Neural cell (in vitro differentiated cells): Measurements from ENCODE around the gene SLC25A29. TPM values are rescaled to one million over a fixed set of nuclear protein-coding genes. Genes with fewer than 3 reads are reported as not detected.

ENCODE experiments used
- H2AFZ ChIP-seq: fragments of 200-600, 300-800 bp; sonication (generic), shearing (Covaris generic); 2 replicates; pipeline ENCODE4 v1.6.0; 2014; ENCODE audit warnings: low read depth, mild to moderate bottlenecking, antibody characterized with exemption, low read length, moderate library complexity
- H3F3A ChIP-seq: fragments of 200-600 bp; shearing (Covaris generic); 2 replicates; pipeline ENCODE4 v1.6.1; 2016; ENCODE audit warnings: mild to moderate bottlenecking, moderate library complexity, mixed read lengths, antibody characterized with exemption, low read length; ENCODE audit not compliant: insufficient read depth, poor library complexity, severe bottlenecking
- H3K27ac ChIP-seq: fragments of 200-600, 300-800 bp; sonication (generic), shearing (Covaris generic); 2 replicates; pipeline ENCODE4 v1.5.1; 2014; ENCODE audit warnings: mild to moderate bottlenecking, low read length, moderate library complexity
- H3K27me3 ChIP-seq: fragments of 300-800, 200-600 bp; sonication (generic), shearing (Covaris generic); 2 replicates; pipeline ENCODE4 v1.6.0; 2014; ENCODE audit warnings: mild to moderate bottlenecking, low read depth, low read length, moderate library complexity; ENCODE audit not compliant: insufficient read depth
- H3K36me3 ChIP-seq: fragments of 300-800, 200-600 bp; sonication (generic), shearing (Covaris generic); 2 replicates; pipeline ENCODE4 v1.5.1; 2014; ENCODE audit warnings: mild to moderate bottlenecking, antibody characterized with exemption, low read length, moderate library complexity; ENCODE audit not compliant: insufficient read depth
- H3K4me2 ChIP-seq: fragments of 300-800, 200-600 bp; sonication (generic), shearing (Covaris generic); 2 replicates; pipeline ENCODE4 v1.6.0; 2014; ENCODE audit warnings: mild to moderate bottlenecking, low read length
- H3K4me3 ChIP-seq: fragments of 300-800, 200-600 bp; sonication (generic), shearing (Covaris generic); 2 replicates; pipeline ENCODE4 v1.5.1; 2014; ENCODE audit warnings: mild to moderate bottlenecking, low read length, moderate library complexity
- H3K79me2 ChIP-seq: fragments of 200-600 bp; shearing (Covaris generic); replicated peaks from 2 replicates; pipeline ENCODE4 v1.6.0; 2014; ENCODE audit warnings: mild to moderate bottlenecking, low read length, moderate library complexity; ENCODE audit not compliant: insufficient read depth
- H3K9ac ChIP-seq: fragments of 300-800, 200-600 bp; sonication (generic), shearing (Covaris generic); 2 replicates; pipeline ENCODE4 v1.6.1; 2016; ENCODE audit warnings: mild to moderate bottlenecking, low read length, mixed read lengths
- H3K9me2 ChIP-seq: fragments of 200-600 bp; shearing (Covaris generic); 2 replicates; pipeline ENCODE4 v1.6.1; 2016; ENCODE audit warnings: mild to moderate bottlenecking, low read length, mixed read lengths; ENCODE audit not compliant: insufficient read depth
- H3K9me3 ChIP-seq: fragments of 200-600, 300-800 bp; sonication (generic), shearing (Covaris generic); 2 replicates; pipeline ENCODE4 v1.6.1; 2016; ENCODE audit warnings: mild to moderate bottlenecking, mixed run types, low read length, moderate library complexity, mixed read lengths
- H4K20me1 ChIP-seq: fragments of 200-600 bp; shearing (Covaris generic); 2 replicates; pipeline ENCODE4 v1.6.1; 2016; ENCODE audit warnings: mild to moderate bottlenecking, mixed run types; ENCODE audit not compliant: insufficient read depth
- EP300 ChIP-seq: fragments of 450-650 bp; conservative IDR thresholded peaks from 2 replicates; pipeline ENCODE4 v1.6.1; 2014; ENCODE audit warnings: antibody characterized with exemption, mild to moderate bottlenecking, moderate library complexity; ENCODE audit not compliant: poor library complexity, severe bottlenecking
- POLR2AphosphoS5 ChIP-seq: IDR thresholded peaks from 2 replicates; pipeline ENCODE4 v1.6.1; 2012
- REST ChIP-seq: IDR thresholded peaks from 2 replicates; pipeline ENCODE4 v1.6.1; 2012; ENCODE audit warnings: borderline replicate concordance
- TAF1 ChIP-seq: IDR thresholded peaks from 2 replicates; pipeline ENCODE4 v1.6.1; 2012; ENCODE audit warnings: low read depth
- polyA plus RNA-seq: library from polyadenylated mRNA; depleted of rRNA; stranded (reverse); fragments of >200 nt; gene quantifications from 2 replicates; pipeline ENCODE4 v1.2.3, GENCODE V29; 2014

SLC25A29 gene
- polyA plus RNA-seq, 1 donor from 2014 or later, result 447 TPM

DNA sequence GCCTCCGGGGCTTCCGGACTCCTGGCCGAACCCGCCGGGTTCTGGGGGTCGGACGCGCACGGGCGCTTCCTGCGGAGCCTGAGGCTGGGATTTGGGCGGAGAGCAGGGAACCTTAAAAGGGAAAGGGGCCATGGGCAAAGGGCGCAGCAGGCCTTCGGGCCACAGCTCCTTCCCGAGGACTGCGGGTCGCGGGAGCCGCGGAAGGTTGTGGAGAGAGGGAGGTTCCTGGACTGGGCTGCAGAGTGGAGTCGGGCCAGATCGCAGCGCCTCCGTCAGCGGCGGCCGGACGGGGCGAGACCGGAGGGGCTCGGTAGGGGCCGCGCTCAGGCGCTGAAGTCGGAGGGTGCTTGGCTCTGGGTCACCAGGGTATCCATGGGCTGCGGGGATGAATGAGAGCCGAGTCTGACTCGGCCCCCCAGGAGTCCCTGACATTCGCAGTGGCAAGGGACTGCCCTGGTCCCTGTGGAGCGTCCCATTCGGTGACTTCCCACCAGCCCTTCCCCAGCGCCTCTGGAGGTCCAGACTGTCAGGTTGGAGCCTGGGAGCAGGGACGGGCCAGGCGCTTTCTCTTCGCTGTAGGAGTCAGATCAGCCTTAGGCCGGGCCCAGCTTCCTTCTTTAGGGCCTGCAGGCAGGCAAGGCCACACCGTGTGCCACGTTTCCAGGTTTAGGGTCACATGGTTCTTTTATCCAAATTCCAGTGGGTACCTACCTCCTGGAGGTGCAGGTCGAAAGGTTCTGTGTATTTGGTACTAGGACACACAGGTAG is 938 bp upstream of the SLC25A29 start (continued):
- TF ChIP-seq REST (peak; percentile 31), POLR2AphosphoS5 (peak; percentile 19)

DNA sequence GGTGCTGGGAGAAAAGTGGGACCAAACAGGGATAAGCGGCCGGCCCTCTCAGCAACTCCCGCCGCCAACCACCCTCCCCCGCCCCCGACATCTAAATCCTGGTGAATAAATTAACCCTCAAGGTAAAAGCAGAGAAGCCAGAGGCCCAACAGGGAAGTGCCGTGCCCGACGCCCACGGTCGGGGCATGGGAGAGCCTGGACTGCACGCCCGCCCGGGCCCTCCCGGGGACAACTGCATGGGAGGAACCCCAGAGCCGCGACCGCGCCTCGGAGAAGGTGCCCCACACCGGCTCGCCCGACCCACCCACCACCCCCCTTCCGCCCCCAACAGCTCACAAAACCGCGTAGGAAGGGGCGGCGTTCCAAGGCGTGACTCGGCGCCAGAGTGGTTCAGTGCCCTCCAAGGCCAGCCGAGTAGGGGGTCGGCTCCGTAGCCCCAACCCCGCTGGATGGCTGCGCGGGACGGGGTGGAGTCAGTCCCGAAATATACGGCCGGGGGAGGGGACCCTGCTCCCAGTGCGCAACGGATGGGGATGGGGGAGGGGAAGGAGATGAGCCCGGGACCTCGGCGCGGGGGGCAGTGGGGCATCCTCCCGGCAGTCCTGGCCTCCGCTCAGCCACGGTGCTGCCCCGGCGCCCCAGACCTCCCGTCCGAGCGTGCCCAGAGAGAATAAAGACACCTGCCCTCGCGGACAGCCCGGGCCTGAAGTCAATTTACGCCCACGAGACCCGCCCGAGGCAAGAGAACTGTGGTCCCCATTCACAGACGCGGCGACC is 732 bp downstream of the SLC25A29 start:
- TF ChIP-seq REST, result no peak
- TF ChIP-seq POLR2AphosphoS5, result peak; percentile 45
- no peak for TF ChIP-seq EP300
- peak overlapping the region; percentile 38 for H2AFZ ChIP-seq

GRCh38 chr14:100304825-100305323 is 1.4 kb downstream of the SLC25A29 start:
- Histone ChIP-seq H3K27ac (peak overlapping the region; percentile 80), H3K27me3 (no peaks in the 10 kb centered on the region), H4K20me1 (peaks cover 10% of the 10 kb centered on the region), H3K79me2 (peaks cover 71% of the 10 kb centered on the region), H3K9me3 (no peaks in the 10 kb centered on the region), H3K36me3 (no peaks in the 10 kb centered on the region), H3F3A (no peaks in the 10 kb centered on the region), H2AFZ (peak overlapping the region; percentile 27), H3K9ac (peak overlapping the region; percentile 96), H3K4me2 (peak overlapping the region; percentile 89), H3K9me2 (no peaks in the 10 kb centered on the region), H3K4me3 (peak overlapping the region; percentile 85)
- TF ChIP-seq POLR2AphosphoS5 (peak; percentile 11), TAF1 (peak; percentile 10), EP300 (no peak)

More for the DNA sequence above, 732 bp downstream of the SLC25A29 start:
- Histone ChIP-seq H3K36me3 (no peaks in the 10 kb centered on the region), H3K79me2 (peaks cover 66% of the 10 kb centered on the region), H3K4me3 (peak overlapping the region; percentile 85), H3K4me2 (peak overlapping the region; percentile 89), H4K20me1 (peaks cover 10% of the 10 kb centered on the region), H3F3A (no peaks in the 10 kb centered on the region), H3K9me2 (no peaks in the 10 kb centered on the region), H3K27ac (peak overlapping the region; percentile 80), H3K9me3 (no peaks in the 10 kb centered on the region), H3K9ac (peak overlapping the region; percentile 96), H3K27me3 (no peaks in the 10 kb centered on the region)
